Chondrocyte (in vitro differentiated cells): Measurements from ENCODE around the gene TBXAS1. TPM values are rescaled to one million over a fixed set of nuclear protein-coding genes. Genes with fewer than 3 reads are reported as not detected.

ENCODE experiments used
- DNase-seq: peaks from one replicate; pipeline ENCODE4 v3.0.0; 2021; ENCODE audit warnings: mixed read lengths, low spot score
- H3K27ac Mint-ChIP-seq: one replicate; pipeline ENCODE4 v1.8.0; 2021; ENCODE audit warnings: mild to moderate bottlenecking, moderate library complexity, mixed read lengths; ENCODE audit not compliant: unreplicated experiment
- H3K27me3 Mint-ChIP-seq: 2 replicates; pipeline ENCODE4 v1.8.0; 2021; ENCODE audit warnings: low read depth, mixed read lengths
- H3K36me3 Mint-ChIP-seq: 2 replicates; pipeline ENCODE4 v1.8.0; 2021; ENCODE audit warnings: low read depth, mixed read lengths
- H3K4me1 Mint-ChIP-seq: 2 replicates; pipeline ENCODE4 v1.8.0; 2021; ENCODE audit warnings: low read depth, mild to moderate bottlenecking, mixed read lengths
- H3K4me3 Mint-ChIP-seq: one replicate; pipeline ENCODE4 v1.8.0; 2021; ENCODE audit warnings: mild to moderate bottlenecking, moderate library complexity, mixed read lengths; ENCODE audit not compliant: unreplicated experiment
- H3K9me3 Mint-ChIP-seq: 2 replicates; pipeline ENCODE4 v1.8.0; 2021; ENCODE audit warnings: low read depth, mixed read lengths
- CTCF ChIP-seq: fragments of 200-600 bp; sonication (generic); IDR thresholded peaks from 2 replicates; pipeline ENCODE4 v1.5.0; 2021; ENCODE audit warnings: antibody characterized with exemption, mild to moderate bottlenecking, moderate library complexity
- total RNA-seq: library from RNA; stranded (reverse); gene quantifications from 3 replicates; pipeline ENCODE4 v1.2.1, GENCODE V29; 2021

The TBXAS1 gene
- total RNA-seq, 1 donor from 2014 or later: 2.4 TPM

- Mint-ChIP-seq H3K36me3 (no peaks in the 10 kb centered on the region), H3K27ac (no peak overlapping the region), H3K4me3 (no peak overlapping the region), H3K9me3 (no peaks in the 10 kb centered on the region), H3K27me3 (peaks cover 2% of the 10 kb centered on the region), H3K4me1 (no peaks in the 10 kb centered on the region)
- peak; percentile 17 for DNase-seq
- peak; percentile 82 for TF ChIP-seq CTCF
Observed at GRCh38 chr7:140003913-140004382, 174.9 kb downstream of the TBXAS1 start.

- peaks cover 2% of the 10 kb centered on the region for H3K27me3 Mint-ChIP-seq
- TF ChIP-seq CTCF: no peak
- no peak overlapping the region for H3K4me3 Mint-ChIP-seq
- no peak overlapping the region for H3K27ac Mint-ChIP-seq
- H3K9me3 Mint-ChIP-seq: no peaks in the 10 kb centered on the region
- H3K36me3 Mint-ChIP-seq: no peaks in the 10 kb centered on the region
- DNase-seq: peak; percentile 78
- H3K4me1 Mint-ChIP-seq: no peaks in the 10 kb centered on the region
Observed at GRCh38 chr7:140004672-140005071, 175.6 kb downstream of the TBXAS1 start.

- Mint-ChIP-seq H3K27me3 (peaks cover 4% of the 10 kb centered on the region), H3K27ac (no peak overlapping the region), H3K4me3 (no peak overlapping the region), H3K9me3 (no peaks in the 10 kb centered on the region), H3K4me1 (no peaks in the 10 kb centered on the region), H3K36me3 (no peaks in the 10 kb centered on the region)
- peak; percentile 25 for DNase-seq
- no peak for TF ChIP-seq CTCF
Observed at GRCh38 chr7:140005341-140005740, 176.3 kb downstream of the TBXAS1 start.

- H3K36me3 Mint-ChIP-seq: no peaks in the 10 kb centered on the region
- peak; percentile 64 for DNase-seq
- H3K4me1 Mint-ChIP-seq: no peaks in the 10 kb centered on the region
- TF ChIP-seq CTCF: peak; percentile 68
- no peak overlapping the region for H3K4me3 Mint-ChIP-seq
- no peaks in the 10 kb centered on the region for H3K9me3 Mint-ChIP-seq
- H3K27ac Mint-ChIP-seq: no peak overlapping the region
- H3K27me3 Mint-ChIP-seq: peaks cover 4% of the 10 kb centered on the region
Observed at GRCh38 chr7:140005754-140006503, 176.9 kb downstream of the TBXAS1 start.

GRCh38 chr7:140006600-140006999 lies 177.5 kb downstream of the TBXAS1 start:
- no peaks in the 10 kb centered on the region for H3K9me3 Mint-ChIP-seq

More at GRCh38 chr7:140006600-140006999, 177.5 kb downstream of the TBXAS1 start:
- no peaks in the 10 kb centered on the region for H3K4me1 Mint-ChIP-seq
- peaks cover 8% of the 10 kb centered on the region for H3K27me3 Mint-ChIP-seq
- H3K36me3 Mint-ChIP-seq: no peaks in the 10 kb centered on the region
- no peak overlapping the region for H3K27ac Mint-ChIP-seq
- peak; percentile 29 for DNase-seq
- TF ChIP-seq CTCF: no peak
- no peak overlapping the region for H3K4me3 Mint-ChIP-seq
